GM21717 (cell line): ENCODE measurements around the gene NAXE.
"Not testable (repeated sequence)": the region's sequence is repeated elsewhere in the genome, so short reads cannot be mapped to it uniquely, and the experiment has no call there.

ENCODE experiments used
- ATAC-seq: cut with Tn5 transposase; IDR thresholded peaks from one replicate; pipeline ENCODE4 v1.9.1; 2021; ENCODE audit warnings: mild to moderate bottlenecking, moderate library complexity; ENCODE audit not compliant: unreplicated experiment

NAXE gene

GRCh38 chr1:156592158-156592909 lies 758 bp downstream of the NAXE start:
- ATAC-seq: no peak

GRCh38 chr1:156592910-156593660 lies 1.5 kb downstream of the NAXE start:
- no peak for ATAC-seq

GRCh38 chr1:156593661-156593989 lies 2.0 kb downstream of the NAXE start:
- no peak for ATAC-seq

GRCh38 chr1:156594190-156594589 lies 2.6 kb downstream of the NAXE start:
- ATAC-seq: no peak

- no peak for ATAC-seq
Observed at GRCh38 chr1:156595016-156595415, 3.4 kb downstream of the NAXE start.

- no peak for ATAC-seq
Observed at GRCh38 chr1:156596426-156596825, 4.8 kb downstream of the NAXE start.

GRCh38 chr1:156598125-156598524 lies 6.5 kb downstream of the NAXE start:
- ATAC-seq: no peak

GRCh38 chr1:156598731-156599432 lies 7.3 kb downstream of the NAXE start:
- ATAC-seq: no peak

- no peak for ATAC-seq
Observed at GRCh38 chr1:156599811-156600210, 8.2 kb downstream of the NAXE start.

GRCh38 chr1:156600733-156601121 lies 9.2 kb downstream of the NAXE start:
- ATAC-seq: no peak

GRCh38 chr1:156601122-156601830 lies 9.7 kb downstream of the NAXE start, which contains the start of gene GPATCH4:
Gene GPATCH4, minus strand, starts transcription at chr1:156601479.
- ATAC-seq: no peak

- ATAC-seq: no peak
Observed at GRCh38 chr1:156601892-156602291, 10.3 kb downstream of the NAXE start.

- ATAC-seq: no peak
Observed at GRCh38 chr1:156602557-156602993, 11.0 kb downstream of the NAXE start.

- ATAC-seq: not testable (repeated sequence)
Observed at GRCh38 chr1:156607344-156607743, 15.8 kb downstream of the NAXE start.

GRCh38 chr1:156608036-156608674 lies 16.6 kb downstream of the NAXE start:
- ATAC-seq: peak; percentile 77

- ATAC-seq: no peak
Observed at GRCh38 chr1:156608981-156609380, 17.4 kb downstream of the NAXE start.

- not testable (repeated sequence) for ATAC-seq
Observed at GRCh38 chr1:156610072-156610471, 18.5 kb downstream of the NAXE start.

- no peak for ATAC-seq
Observed at GRCh38 chr1:156612666-156613065, 21.1 kb downstream of the NAXE start.

- ATAC-seq: no peak
Observed at GRCh38 chr1:156615946-156616345, 24.4 kb downstream of the NAXE start.

- no peak for ATAC-seq
Observed at GRCh38 chr1:156616463-156616862, 24.9 kb downstream of the NAXE start.
